IMR-90 (cell line): ENCODE results near the gene IQGAP2.

Experiments used
- CEBPB ChIP-seq: IDR thresholded peaks from 2 replicates; pipeline ENCODE4 v1.6.1; 2012; ENCODE audit warnings: low read depth, low read length, improper control_type of control experiment
- FOS ChIP-seq: fragments of 150-350 bp; IDR thresholded peaks from 2 replicates; pipeline ENCODE4 v1.6.1; 2016; ENCODE audit warnings: low read depth, low read length
- MAFK ChIP-seq: IDR thresholded peaks from 2 replicates; pipeline ENCODE4 v1.6.1; 2012; ENCODE audit warnings: low read depth, low read length, improper control_type of control experiment
- MXI1 ChIP-seq: IDR thresholded peaks from 2 replicates; pipeline ENCODE4 v1.6.1; 2012; ENCODE audit warnings: low read depth, mild to moderate bottlenecking, low read length, moderate library complexity, borderline replicate concordance
- POLR2A ChIP-seq: IDR thresholded peaks from 2 replicates; pipeline ENCODE4 v1.6.1; 2012; ENCODE audit warnings: mild to moderate bottlenecking, low read depth, low read length
- TF ChIP-seq, protein P1 (sequence below): fragments of 150-350 bp; IDR thresholded peaks from 2 replicates; pipeline ENCODE4 v1.6.1; 2017; ENCODE audit warnings: mild to moderate bottlenecking, antibody characterized with exemption, low read length, low read depth
- TF ChIP-seq, protein P2 (sequence below): conservative IDR thresholded peaks from 2 replicates; pipeline ENCODE4 v1.5.1; 2012; ENCODE audit warnings: mild to moderate bottlenecking, low read depth, low read length, improper control_type of control experiment
- TF ChIP-seq, protein P3 (sequence below): fragments of 150-350 bp; IDR thresholded peaks from 2 replicates; pipeline ENCODE4 v1.6.1; 2016; ENCODE audit warnings: low read depth, mild to moderate bottlenecking, low read length, moderate library complexity, borderline replicate concordance

DNA sequence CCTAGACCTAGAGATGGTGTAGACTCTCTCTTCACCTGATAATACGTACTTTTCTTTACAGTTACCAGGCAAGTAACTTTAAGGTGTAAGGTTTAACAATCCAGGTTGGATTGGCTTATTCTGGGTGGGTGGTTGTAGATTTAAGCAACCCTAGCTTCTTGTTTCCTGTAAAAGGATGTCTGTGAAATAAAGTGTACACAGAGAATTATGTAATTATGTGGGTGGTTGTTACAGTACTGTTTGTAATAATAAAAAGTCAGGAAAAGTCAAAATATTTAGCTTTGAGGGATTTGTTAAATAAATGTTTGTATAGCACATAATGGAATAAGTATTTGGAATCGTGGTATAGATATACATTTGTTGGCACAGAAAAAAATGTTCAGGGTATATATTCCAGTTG is 269.2 kb downstream of the IQGAP2 start:
- TF ChIP-seq, protein P1, sequence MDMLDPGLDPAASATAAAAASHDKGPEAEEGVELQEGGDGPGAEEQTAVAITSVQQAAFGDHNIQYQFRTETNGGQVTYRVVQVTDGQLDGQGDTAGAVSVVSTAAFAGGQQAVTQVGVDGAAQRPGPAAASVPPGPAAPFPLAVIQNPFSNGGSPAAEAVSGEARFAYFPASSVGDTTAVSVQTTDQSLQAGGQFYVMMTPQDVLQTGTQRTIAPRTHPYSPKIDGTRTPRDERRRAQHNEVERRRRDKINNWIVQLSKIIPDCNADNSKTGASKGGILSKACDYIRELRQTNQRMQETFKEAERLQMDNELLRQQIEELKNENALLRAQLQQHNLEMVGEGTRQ: no peak
- TF ChIP-seq POLR2A (no peak), FOS (no peak), MXI1 (no peak), CEBPB (no peak), MAFK (no peak)
- TF ChIP-seq, protein P2, sequence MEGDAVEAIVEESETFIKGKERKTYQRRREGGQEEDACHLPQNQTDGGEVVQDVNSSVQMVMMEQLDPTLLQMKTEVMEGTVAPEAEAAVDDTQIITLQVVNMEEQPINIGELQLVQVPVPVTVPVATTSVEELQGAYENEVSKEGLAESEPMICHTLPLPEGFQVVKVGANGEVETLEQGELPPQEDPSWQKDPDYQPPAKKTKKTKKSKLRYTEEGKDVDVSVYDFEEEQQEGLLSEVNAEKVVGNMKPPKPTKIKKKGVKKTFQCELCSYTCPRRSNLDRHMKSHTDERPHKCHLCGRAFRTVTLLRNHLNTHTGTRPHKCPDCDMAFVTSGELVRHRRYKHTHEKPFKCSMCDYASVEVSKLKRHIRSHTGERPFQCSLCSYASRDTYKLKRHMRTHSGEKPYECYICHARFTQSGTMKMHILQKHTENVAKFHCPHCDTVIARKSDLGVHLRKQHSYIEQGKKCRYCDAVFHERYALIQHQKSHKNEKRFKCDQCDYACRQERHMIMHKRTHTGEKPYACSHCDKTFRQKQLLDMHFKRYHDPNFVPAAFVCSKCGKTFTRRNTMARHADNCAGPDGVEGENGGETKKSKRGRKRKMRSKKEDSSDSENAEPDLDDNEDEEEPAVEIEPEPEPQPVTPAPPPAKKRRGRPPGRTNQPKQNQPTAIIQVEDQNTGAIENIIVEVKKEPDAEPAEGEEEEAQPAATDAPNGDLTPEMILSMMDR: no peak
- TF ChIP-seq, protein P3, sequence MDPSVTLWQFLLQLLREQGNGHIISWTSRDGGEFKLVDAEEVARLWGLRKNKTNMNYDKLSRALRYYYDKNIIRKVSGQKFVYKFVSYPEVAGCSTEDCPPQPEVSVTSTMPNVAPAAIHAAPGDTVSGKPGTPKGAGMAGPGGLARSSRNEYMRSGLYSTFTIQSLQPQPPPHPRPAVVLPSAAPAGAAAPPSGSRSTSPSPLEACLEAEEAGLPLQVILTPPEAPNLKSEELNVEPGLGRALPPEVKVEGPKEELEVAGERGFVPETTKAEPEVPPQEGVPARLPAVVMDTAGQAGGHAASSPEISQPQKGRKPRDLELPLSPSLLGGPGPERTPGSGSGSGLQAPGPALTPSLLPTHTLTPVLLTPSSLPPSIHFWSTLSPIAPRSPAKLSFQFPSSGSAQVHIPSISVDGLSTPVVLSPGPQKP: no peak
